NB4 (cell line): Measurements from ENCODE around the gene NPAS3.

Experiments used
- MYC ChIP-seq: IDR thresholded peaks from 2 replicates; pipeline ENCODE4 v1.6.1; 2011; ENCODE audit warnings: low read depth, low read length
- POLR2A ChIP-seq: IDR thresholded peaks from 2 replicates; pipeline ENCODE4 v1.6.1; 2011; ENCODE audit warnings: mild to moderate bottlenecking; ENCODE audit not compliant: insufficient read length; ENCODE audit errors: extremely low read depth
- TF ChIP-seq, protein P1 (sequence below): IDR thresholded peaks from one replicate; pipeline ENCODE4 v1.5.1; 2012; ENCODE audit warnings: low read depth, low read length
- TF ChIP-seq, protein P2 (sequence below): IDR thresholded peaks from 2 replicates; pipeline ENCODE4 v1.6.1; 2011; ENCODE audit warnings: low read depth, low read length

- TF ChIP-seq POLR2A (no peak), MYC (no peak)
- TF ChIP-seq, protein P1, sequence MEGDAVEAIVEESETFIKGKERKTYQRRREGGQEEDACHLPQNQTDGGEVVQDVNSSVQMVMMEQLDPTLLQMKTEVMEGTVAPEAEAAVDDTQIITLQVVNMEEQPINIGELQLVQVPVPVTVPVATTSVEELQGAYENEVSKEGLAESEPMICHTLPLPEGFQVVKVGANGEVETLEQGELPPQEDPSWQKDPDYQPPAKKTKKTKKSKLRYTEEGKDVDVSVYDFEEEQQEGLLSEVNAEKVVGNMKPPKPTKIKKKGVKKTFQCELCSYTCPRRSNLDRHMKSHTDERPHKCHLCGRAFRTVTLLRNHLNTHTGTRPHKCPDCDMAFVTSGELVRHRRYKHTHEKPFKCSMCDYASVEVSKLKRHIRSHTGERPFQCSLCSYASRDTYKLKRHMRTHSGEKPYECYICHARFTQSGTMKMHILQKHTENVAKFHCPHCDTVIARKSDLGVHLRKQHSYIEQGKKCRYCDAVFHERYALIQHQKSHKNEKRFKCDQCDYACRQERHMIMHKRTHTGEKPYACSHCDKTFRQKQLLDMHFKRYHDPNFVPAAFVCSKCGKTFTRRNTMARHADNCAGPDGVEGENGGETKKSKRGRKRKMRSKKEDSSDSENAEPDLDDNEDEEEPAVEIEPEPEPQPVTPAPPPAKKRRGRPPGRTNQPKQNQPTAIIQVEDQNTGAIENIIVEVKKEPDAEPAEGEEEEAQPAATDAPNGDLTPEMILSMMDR = no peak
- TF ChIP-seq, protein P2, sequence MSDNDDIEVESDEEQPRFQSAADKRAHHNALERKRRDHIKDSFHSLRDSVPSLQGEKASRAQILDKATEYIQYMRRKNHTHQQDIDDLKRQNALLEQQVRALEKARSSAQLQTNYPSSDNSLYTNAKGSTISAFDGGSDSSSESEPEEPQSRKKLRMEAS = no peak
Observed at GRCh38 chr14:33134162-33134561, 195.5 kb downstream of the NPAS3 start.
